Measurements from ENCODE around the gene KLK4.

KLK4 gene

GRCh38 chr19:50912727-50913716 is 1.8 kb upstream of the KLK4 start:
- no peak overlapping the region for H3K27ac ChIP-seq (ENCODE audit: low read length)
- no peak overlapping the region for H3K4me3 ChIP-seq (ENCODE audit: low read length in 2 of 2)
- H3K36me3 ChIP-seq (ENCODE audit: control insufficient read depth in 2 of 2, insufficient read depth in 2 of 2, low read length in 2 of 2): no peaks in the 10 kb centered on the region
- no peaks in the 10 kb centered on the region for H3K9me3 ChIP-seq (ENCODE audit: control insufficient read depth in 2 of 2, low read length in 2 of 2)
- no peaks in the 10 kb centered on the region for H3K4me1 ChIP-seq (ENCODE audit: control insufficient read depth, insufficient read depth, low read length)
- H3K27me3 ChIP-seq (ENCODE audit: control insufficient read depth in 1 of 2, insufficient read depth in 2 of 2, low read length in 2 of 2): peaks cover 33 to 35% of the 10 kb centered on the region in 2 donors
- H3K9ac ChIP-seq (ENCODE audit: low read length in 2 of 2): no peak overlapping the region

DNA sequence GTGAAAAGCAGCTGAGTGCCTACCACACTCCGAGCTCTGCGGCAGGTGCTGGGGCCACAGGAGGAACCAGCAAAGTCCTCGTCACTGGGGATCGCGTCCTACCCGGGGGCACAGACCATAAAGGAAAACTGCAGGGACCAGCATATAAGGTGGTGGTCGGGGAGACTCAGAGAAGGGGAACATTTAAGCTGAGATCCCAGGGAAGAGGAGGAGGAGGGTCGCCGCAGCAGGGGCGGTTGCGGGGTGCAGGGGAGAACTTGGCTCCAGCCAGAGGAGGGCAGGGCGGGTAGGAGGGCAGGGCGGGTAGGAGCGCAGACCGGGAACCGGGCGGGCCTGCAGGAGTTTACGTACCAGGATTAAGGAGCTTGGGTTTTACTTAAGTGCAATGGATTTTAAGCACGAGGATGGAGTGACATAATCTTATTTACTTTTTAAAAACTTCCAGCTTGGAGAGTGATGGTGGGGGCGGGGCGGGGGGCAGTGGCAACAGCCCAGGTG is 956 bp upstream of the KLK4 start:
- Histone ChIP-seq H3K4me1 (ENCODE audit: control insufficient read depth, insufficient read depth, low read length) (no peaks in the 10 kb centered on the region), H3K36me3 (ENCODE audit: control insufficient read depth in 2 of 2, insufficient read depth in 2 of 2, low read length in 2 of 2) (no peaks in the 10 kb centered on the region), H3K4me3 (ENCODE audit: low read length in 2 of 2) (no peak overlapping the region), H3K27ac (ENCODE audit: low read length) (no peak overlapping the region), H3K9ac (ENCODE audit: low read length in 2 of 2) (no peak overlapping the region), H3K27me3 (ENCODE audit: control insufficient read depth in 1 of 2, insufficient read depth in 2 of 2, low read length in 2 of 2) (peaks cover 33 to 36% of the 10 kb centered on the region in 2 donors), H3K9me3 (ENCODE audit: control insufficient read depth in 2 of 2, low read length in 2 of 2) (no peaks in the 10 kb centered on the region)

DNA sequence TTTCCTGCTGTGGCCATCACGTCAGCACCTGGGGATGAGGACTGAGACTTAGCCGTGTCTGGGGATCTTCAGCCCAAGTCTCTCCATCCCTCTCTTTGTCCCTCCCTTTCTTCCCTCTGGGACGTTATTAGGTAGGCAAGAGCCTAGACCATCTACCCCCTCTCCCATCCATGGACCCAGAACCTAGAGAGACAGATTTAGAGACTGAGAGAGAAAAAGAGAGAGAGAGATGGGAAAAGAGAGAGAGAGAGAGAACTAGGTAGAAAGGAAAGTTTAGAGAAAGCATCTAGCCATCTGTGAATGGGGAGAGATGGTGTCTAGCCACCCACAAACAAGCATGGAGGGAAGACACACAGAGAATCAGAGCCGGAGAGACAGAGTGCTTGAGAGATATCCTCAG is 473 bp downstream of the KLK4 start:
- Histone ChIP-seq H3K4me1 (ENCODE audit: control insufficient read depth, insufficient read depth, low read length) (no peaks in the 10 kb centered on the region), H3K4me3 (ENCODE audit: low read length in 2 of 2) (no peak overlapping the region), H3K9me3 (ENCODE audit: control insufficient read depth in 2 of 2, low read length in 2 of 2) (no peaks in the 10 kb centered on the region), H3K27ac (ENCODE audit: low read length) (no peak overlapping the region), H3K9ac (ENCODE audit: low read length in 2 of 2) (no peak overlapping the region), H3K27me3 (ENCODE audit: control insufficient read depth in 1 of 2, insufficient read depth in 2 of 2, low read length in 2 of 2) (peaks cover 35 to 38% of the 10 kb centered on the region in 2 donors), H3K36me3 (ENCODE audit: control insufficient read depth in 2 of 2, insufficient read depth in 2 of 2, low read length in 2 of 2) (no peaks in the 10 kb centered on the region)

- peaks cover 35 to 41% of the 10 kb centered on the region in 2 donors for H3K27me3 ChIP-seq (ENCODE audit: control insufficient read depth in 1 of 2, insufficient read depth in 2 of 2, low read length in 2 of 2)
Observed at GRCh38 chr19:50909240-50910070, 1.7 kb downstream of the KLK4 start.

GRCh38 chr19:50908336-50908735 is 2.9 kb downstream of the KLK4 start:
- no peak overlapping the region for H3K27ac ChIP-seq (ENCODE audit: low read length)
- H3K9ac ChIP-seq (ENCODE audit: low read length in 2 of 2): no peak overlapping the region
- peaks cover 35 to 41% of the 10 kb centered on the region in 2 donors for H3K27me3 ChIP-seq (ENCODE audit: control insufficient read depth in 1 of 2, insufficient read depth in 2 of 2, low read length in 2 of 2)
- no peaks in the 10 kb centered on the region for H3K36me3 ChIP-seq (ENCODE audit: control insufficient read depth in 2 of 2, insufficient read depth in 2 of 2, low read length in 2 of 2)
- H3K9me3 ChIP-seq (ENCODE audit: control insufficient read depth in 2 of 2, low read length in 2 of 2): no peaks in the 10 kb centered on the region
- no peak overlapping the region for H3K4me3 ChIP-seq (ENCODE audit: low read length in 2 of 2)
- H3K4me1 ChIP-seq (ENCODE audit: control insufficient read depth, insufficient read depth, low read length): no peaks in the 10 kb centered on the region

More at GRCh38 chr19:50909240-50910070, 1.7 kb downstream of the KLK4 start:
- H3K27ac ChIP-seq (ENCODE audit: low read length): no peak overlapping the region
- H3K9me3 ChIP-seq (ENCODE audit: control insufficient read depth in 2 of 2, low read length in 2 of 2): no peaks in the 10 kb centered on the region
- no peaks in the 10 kb centered on the region for H3K36me3 ChIP-seq (ENCODE audit: control insufficient read depth in 2 of 2, insufficient read depth in 2 of 2, low read length in 2 of 2)
- no peak overlapping the region for H3K4me3 ChIP-seq (ENCODE audit: low read length in 2 of 2)
- no peaks in the 10 kb centered on the region for H3K4me1 ChIP-seq (ENCODE audit: control insufficient read depth, insufficient read depth, low read length)
- no peak overlapping the region for H3K9ac ChIP-seq (ENCODE audit: low read length in 2 of 2)

- Histone ChIP-seq H3K27ac (ENCODE audit: low read length) (no peak overlapping the region), H3K9me3 (ENCODE audit: control insufficient read depth in 2 of 2, low read length in 2 of 2) (no peaks in the 10 kb centered on the region), H3K4me3 (ENCODE audit: low read length in 2 of 2) (no peak overlapping the region), H3K9ac (ENCODE audit: low read length in 2 of 2) (no peak overlapping the region), H3K36me3 (ENCODE audit: control insufficient read depth in 2 of 2, insufficient read depth in 2 of 2, low read length in 2 of 2) (no peaks in the 10 kb centered on the region), H3K4me1 (ENCODE audit: control insufficient read depth, insufficient read depth, low read length) (no peaks in the 10 kb centered on the region), H3K27me3 (ENCODE audit: control insufficient read depth in 1 of 2, insufficient read depth in 2 of 2, low read length in 2 of 2) (peaks cover 23 to 33% of the 10 kb centered on the region in 2 donors)
Observed at GRCh38 chr19:50906217-50906616, 5.0 kb downstream of the KLK4 start.

DNA sequence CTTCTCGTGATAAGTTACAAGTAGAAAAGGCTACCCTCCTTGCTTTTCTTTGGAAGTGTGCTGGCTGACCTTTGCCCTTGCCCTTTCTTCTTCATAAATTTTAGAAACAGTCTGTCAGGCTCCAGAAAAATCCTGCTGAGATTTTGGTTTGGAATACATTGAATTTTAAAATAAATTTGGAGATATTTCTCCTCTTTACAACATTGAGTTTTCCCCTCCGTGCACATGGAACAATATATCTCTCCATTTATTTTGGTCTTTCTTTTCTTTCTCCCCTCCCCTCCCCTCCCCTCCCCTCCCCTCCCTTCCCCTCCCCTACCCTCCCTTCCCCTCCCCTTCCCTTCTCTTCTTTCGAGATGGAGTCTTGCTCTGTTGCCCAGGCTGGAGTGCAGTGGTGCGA is 8.6 kb downstream of the KLK4 start:
- Histone ChIP-seq H3K9ac (ENCODE audit: low read length in 2 of 2) (no peak overlapping the region), H3K27ac (ENCODE audit: low read length) (no peak overlapping the region), H3K4me3 (ENCODE audit: low read length in 2 of 2) (no peak overlapping the region), H3K4me1 (ENCODE audit: control insufficient read depth, insufficient read depth, low read length) (no peaks in the 10 kb centered on the region), H3K27me3 (ENCODE audit: control insufficient read depth in 1 of 2, insufficient read depth in 2 of 2, low read length in 2 of 2) (peaks cover 5 to 13% of the 10 kb centered on the region in 2 donors), H3K36me3 (ENCODE audit: control insufficient read depth in 2 of 2, insufficient read depth in 2 of 2, low read length in 2 of 2) (no peaks in the 10 kb centered on the region), H3K9me3 (ENCODE audit: control insufficient read depth in 2 of 2, low read length in 2 of 2) (no peaks in the 10 kb centered on the region)

- peaks cover 3 to 6% of the 10 kb centered on the region in 2 donors for H3K27me3 ChIP-seq (ENCODE audit: control insufficient read depth in 1 of 2, insufficient read depth in 2 of 2, low read length in 2 of 2)
- H3K9ac ChIP-seq (ENCODE audit: low read length in 2 of 2): no peak overlapping the region
- H3K27ac ChIP-seq (ENCODE audit: low read length): no peak overlapping the region
- H3K4me1 ChIP-seq (ENCODE audit: control insufficient read depth, insufficient read depth, low read length): no peaks in the 10 kb centered on the region
- no peaks in the 10 kb centered on the region for H3K9me3 ChIP-seq (ENCODE audit: control insufficient read depth in 2 of 2, low read length in 2 of 2)
- no peak overlapping the region for H3K4me3 ChIP-seq (ENCODE audit: low read length in 2 of 2)
- no peaks in the 10 kb centered on the region for H3K36me3 ChIP-seq (ENCODE audit: control insufficient read depth in 2 of 2, insufficient read depth in 2 of 2, low read length in 2 of 2)
Observed at GRCh38 chr19:50899569-50899968, 11.6 kb downstream of the KLK4 start.

DNA sequence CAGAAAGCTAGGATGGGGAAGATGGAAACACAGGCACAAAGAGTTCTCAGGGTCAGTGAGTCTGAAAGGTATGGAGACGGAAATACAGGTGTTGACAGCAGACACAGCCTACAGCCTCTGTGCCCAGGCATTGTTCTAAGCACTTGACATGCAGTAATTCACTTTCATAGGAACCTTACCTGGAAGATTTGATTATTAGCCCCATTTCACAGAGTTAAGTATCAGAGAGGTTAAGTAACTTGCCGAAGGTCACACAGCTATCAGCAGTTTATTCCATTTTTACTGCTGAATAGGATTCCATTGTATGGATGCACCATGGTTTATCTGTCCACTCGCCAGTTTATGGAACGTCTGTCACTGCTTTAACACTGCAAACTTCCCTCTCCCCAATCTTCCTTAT is 13.2 kb downstream of the KLK4 start:
- Histone ChIP-seq H3K36me3 (ENCODE audit: control insufficient read depth in 2 of 2, insufficient read depth in 2 of 2, low read length in 2 of 2) (no peaks in the 10 kb centered on the region), H3K9ac (ENCODE audit: low read length in 2 of 2) (no peak overlapping the region), H3K9me3 (ENCODE audit: control insufficient read depth in 2 of 2, low read length in 2 of 2) (no peaks in the 10 kb centered on the region), H3K27me3 (ENCODE audit: control insufficient read depth in 1 of 2, insufficient read depth in 2 of 2, low read length in 2 of 2) (peaks cover 6 to 9% of the 10 kb centered on the region in 2 donors), H3K4me1 (ENCODE audit: control insufficient read depth, insufficient read depth, low read length) (no peaks in the 10 kb centered on the region), H3K4me3 (ENCODE audit: low read length in 2 of 2) (no peak overlapping the region), H3K27ac (ENCODE audit: low read length) (no peak overlapping the region)

GRCh38 chr19:50897612-50898011 is 13.6 kb downstream of the KLK4 start:
- no peak overlapping the region for H3K27ac ChIP-seq (ENCODE audit: low read length)

More at GRCh38 chr19:50897612-50898011, 13.6 kb downstream of the KLK4 start:
- Histone ChIP-seq H3K9me3 (ENCODE audit: control insufficient read depth in 2 of 2, low read length in 2 of 2) (no peaks in the 10 kb centered on the region), H3K4me1 (ENCODE audit: control insufficient read depth, insufficient read depth, low read length) (no peaks in the 10 kb centered on the region), H3K9ac (ENCODE audit: low read length in 2 of 2) (no peak overlapping the region), H3K27me3 (ENCODE audit: control insufficient read depth in 1 of 2, insufficient read depth in 2 of 2, low read length in 2 of 2) (peaks cover 6 to 13% of the 10 kb centered on the region in 2 donors), H3K36me3 (ENCODE audit: control insufficient read depth in 2 of 2, insufficient read depth in 2 of 2, low read length in 2 of 2) (no peaks in the 10 kb centered on the region), H3K4me3 (ENCODE audit: low read length in 2 of 2) (no peak overlapping the region)
